Measurements from ENCODE around the gene FGFBP3. TPM values are rescaled to one million over a fixed set of nuclear protein-coding genes. Genes with fewer than 3 reads are reported as not detected.

Gene FGFBP3
- total RNA-seq, 1 experiment from 2014 or later = 1.2 TPM

GRCh38 chr10:91931526-91932190, 22.4 kb upstream of the FGFBP3 start:
- Histone ChIP-seq H3K9ac (ENCODE audit: low read length) (no peak overlapping the region), H2AFZ (ENCODE audit: low read depth, low read length, poor library complexity, severe bottlenecking) (no peak overlapping the region), H3K4me1 (ENCODE audit: control insufficient read depth in 1 of 2, insufficient read depth in 2 of 2, low read length in 2 of 2) (0 out of 4 replicates have a peak, but pooled peaks cover 0 to 5% of the 10 kb centered on the region in 2 experiments), H3K27me3 (ENCODE audit: insufficient read depth, low read length) (no peaks in the 10 kb centered on the region), H3K36me3 (ENCODE audit: control insufficient read depth in 1 of 2, insufficient read depth in 2 of 2, low read length in 2 of 2) (peaks cover 6 to 13% of the 10 kb centered on the region in 2 experiments; a peak in 3 of 4 replicates), H3K9me2 (ENCODE audit: insufficient read depth) (no peaks in the 10 kb centered on the region), H3K4me3 (replicated peaks in 1 of 2; ENCODE audit: low read depth in 1 of 2, low read length in 2 of 2) (no peak overlapping the region), H4K20me1 (ENCODE audit: insufficient read depth) (peaks cover 30% of the 10 kb centered on the region; the same call in 1 of the 2 replicates), H3K27ac (ENCODE audit: low read depth, low read length) (no peak overlapping the region), H3K4me2 (ENCODE audit: low read length) (no peak overlapping the region), H3K9me3 (ENCODE audit: control insufficient read depth in 1 of 2, insufficient read depth in 1 of 2, low read depth in 1 of 2, low read length in 2 of 2) (no peaks in the 10 kb centered on the region), H3K79me2 (ENCODE audit: insufficient read depth, low read length) (peaks cover 100% of the 10 kb centered on the region)
- ChIA-PET RAD21 (ENCODE audit: low non-redundant PET in 1 of 2, low total read pairs in 2 of 2, uncharacterized antibody in 2 of 2, unreplicated experiment in 2 of 2) (no interaction called here), POLR2A (interaction anchor here (1.5 kb wide), 1 partner anchor 8 kb away, joined by 6 read pairs; the partner anchor contains the start of gene BTAF1), CTCF (no interaction called here)
- no TSS peak for BruUV-seq (replicated peaks)
- ATAC-seq (no peak), DNase-seq (ENCODE audit: low read depth, low spot score) (no peak)
- intact Hi-C loops (cut with micrococcal nuclease) = no loop called here
- no peak for TF ChIP-seq CTCF (IDR thresholded peaks at IDR 0.05 in 2 of 3, conservative IDR thresholded peaks at IDR 0.05 in 1 of 3; ENCODE audit: borderline replicate concordance in 1 of 3, insufficient read depth in 1 of 3, low read depth in 2 of 3, low read length in 2 of 3)
- no peak for TF ChIP-seq ATF3 (IDR thresholded peaks at IDR 0.05)
- no peak for TF ChIP-seq EGR1 (IDR thresholded peaks at IDR 0.05; ENCODE audit: low read depth)
- TF ChIP-seq SP1 (IDR thresholded peaks at IDR 0.05; ENCODE audit: low read depth) = no peak
- TF ChIP-seq ZNF274 (IDR thresholded peaks at IDR 0.05; ENCODE audit: low read depth, low read length) = no peak
- no peak for TF ChIP-seq RAD21 (IDR thresholded peaks at IDR 0.05; ENCODE audit: low read depth)
- TF ChIP-seq CEBPB (IDR thresholded peaks at IDR 0.05; ENCODE audit: low read depth) = no peak
- no peak for TF ChIP-seq EZH2 (IDR thresholded peaks at IDR 0.05)
- no peak for TF ChIP-seq YY1 (IDR thresholded peaks at IDR 0.05; ENCODE audit: extremely low read depth, insufficient replicate concordance, low read depth, low read length)
- no peak for TF ChIP-seq SIN3A (IDR thresholded peaks at IDR 0.05; ENCODE audit: low read depth)
- no peak for TF ChIP-seq MAX (IDR thresholded peaks at IDR 0.05)
- no peak for TF ChIP-seq REST (IDR thresholded peaks at IDR 0.05; ENCODE audit: low read depth)

All from HCT116 (cell line).